Activated T-cell treated with anti-CD3 and anti-CD28 coated beads, Interleukin-2, amount 50 U/mL, for 4 hours (primary cell): ENCODE results near the gene NOP14. TPM values are rescaled to one million over a fixed set of nuclear protein-coding genes. Genes with fewer than 3 reads are reported as not detected.
"Not testable (repeated sequence)": the region's sequence is repeated elsewhere in the genome, so short reads cannot be mapped to it uniquely, and the experiment has no call there.

Experiments
- ATAC-seq, 2 donors: fragments of 200-7000 bp; cut with Tn5 transposase; one replicate each; pipeline ENCODE4 v1.10.0; 2021
- DNase-seq: peaks from one replicate; pipeline ENCODE4 v3.0.0-alpha.2; 2020
- H3K27me3 Mint-ChIP-seq: one replicate; pipeline ENCODE4 v1.8.0; 2021; ENCODE audit warnings: low read depth, mixed read lengths
- H3K36me3 Mint-ChIP-seq: one replicate; pipeline ENCODE4 v1.8.0; 2022; ENCODE audit warnings: mixed read lengths; ENCODE audit not compliant: insufficient read depth
- H3K4me1 Mint-ChIP-seq: one replicate; pipeline ENCODE4 v1.8.0; 2021; ENCODE audit warnings: low read depth, mixed read lengths
- H3K4me3 Mint-ChIP-seq: one replicate; pipeline ENCODE4 v1.8.0; 2021; ENCODE audit warnings: mild to moderate bottlenecking, moderate library complexity, mixed read lengths
- H3K9me3 Mint-ChIP-seq: one replicate; pipeline ENCODE4 v1.8.0; 2021; ENCODE audit warnings: mixed read lengths
- total RNA-seq, 3 donors: library from RNA; stranded (reverse); gene quantifications; one replicate each; pipeline ENCODE4 v1.2.1, GENCODE V29; 2021

The NOP14 gene
- total RNA-seq, 3 donors from 2014 or later = 165 to 187 (median 179) TPM

DNA sequence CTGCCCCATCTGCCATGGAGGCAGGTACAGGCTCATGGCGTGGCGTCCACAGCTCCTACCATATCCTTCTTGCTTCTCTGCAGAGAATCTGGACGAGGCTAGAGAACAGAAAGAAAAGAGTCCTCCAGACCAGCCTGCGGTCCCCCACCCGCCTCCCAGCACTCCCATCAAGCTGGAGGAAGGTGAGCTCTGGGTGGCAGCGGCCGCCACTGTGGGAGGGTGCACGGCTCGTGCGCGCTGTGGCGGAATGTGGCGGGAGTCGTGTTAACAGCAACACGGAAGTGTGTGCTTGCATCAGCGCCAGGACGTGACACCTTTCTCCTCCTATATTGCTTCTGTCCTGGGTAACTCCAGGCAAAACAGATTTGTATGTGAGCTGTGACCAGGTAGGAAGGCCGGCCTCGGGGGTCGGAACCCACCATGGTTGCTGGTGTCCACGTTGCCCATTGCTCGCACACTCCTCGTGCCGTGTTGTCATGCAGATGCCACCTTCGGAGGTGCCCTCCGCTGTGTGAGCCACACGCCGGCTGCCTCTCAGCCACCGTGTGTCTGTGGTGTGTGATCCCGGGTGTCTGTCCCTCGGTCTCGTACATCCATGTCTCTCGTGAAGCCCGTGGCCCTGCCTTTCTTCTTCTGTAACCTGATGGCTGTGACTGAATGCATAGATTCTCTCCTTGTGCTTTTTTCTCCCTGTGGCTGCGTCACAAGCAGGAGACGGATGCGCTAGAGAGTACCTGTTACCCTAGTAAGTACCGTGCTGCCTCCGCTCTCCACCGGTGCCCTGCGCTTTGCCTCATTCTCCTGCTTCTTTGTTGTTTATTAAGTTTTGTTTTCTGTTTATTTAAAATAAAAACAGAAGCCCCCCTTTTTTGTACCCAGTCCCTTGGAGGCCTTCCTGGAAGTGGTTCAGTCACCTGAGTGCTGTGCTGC lies 37.0 kb downstream of the NOP14 start:
- peaks cover 26% of the 10 kb centered on the region for H3K4me1 Mint-ChIP-seq
- H3K36me3 Mint-ChIP-seq = peaks cover 28% of the 10 kb centered on the region
- no peaks in the 10 kb centered on the region for H3K27me3 Mint-ChIP-seq
- ATAC-seq (no peak), DNase-seq (peak; percentile 3)
- no peaks in the 10 kb centered on the region for H3K9me3 Mint-ChIP-seq
- H3K4me3 Mint-ChIP-seq = no peak overlapping the region

GRCh38 chr4:2925496-2925895 lies 37.7 kb downstream of the NOP14 start:
- Mint-ChIP-seq H3K27me3 (no peaks in the 10 kb centered on the region), H3K9me3 (no peaks in the 10 kb centered on the region), H3K4me3 (no peak overlapping the region), H3K4me1 (peaks cover 31% of the 10 kb centered on the region), H3K36me3 (peaks cover 30% of the 10 kb centered on the region)
- ATAC-seq = no peak
- no peak for DNase-seq

DNA sequence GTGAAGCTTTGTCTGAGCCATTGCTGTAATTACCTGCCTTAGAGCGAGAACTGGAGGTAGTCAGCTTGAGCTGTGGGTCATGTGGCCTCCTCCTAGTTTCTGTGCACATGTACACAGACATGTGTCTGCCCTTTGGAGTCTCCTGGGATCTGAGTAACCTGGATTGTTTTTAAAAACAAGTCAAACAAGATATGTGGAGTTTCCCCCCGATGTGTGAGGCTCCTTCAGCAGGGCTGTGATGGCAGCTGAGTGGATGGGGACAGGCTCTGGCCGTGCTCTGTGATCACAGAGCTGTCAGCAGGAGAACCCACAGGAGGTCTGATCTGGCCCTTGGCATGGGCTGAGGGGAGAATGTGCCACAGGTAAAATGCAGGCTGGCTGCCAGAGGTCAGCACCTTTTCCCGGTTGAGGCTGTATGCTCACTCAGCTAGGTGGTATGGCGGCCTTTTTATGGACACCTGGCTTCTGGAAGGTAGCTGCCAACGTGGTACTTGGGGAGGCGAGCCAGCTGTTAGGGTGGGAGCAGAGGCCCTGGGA lies 38.4 kb downstream of the NOP14 start:
- DNase-seq (no peak), ATAC-seq (no peak)
- H3K36me3 Mint-ChIP-seq = peaks cover 35% of the 10 kb centered on the region
- no peaks in the 10 kb centered on the region for H3K9me3 Mint-ChIP-seq
- H3K4me1 Mint-ChIP-seq = peaks cover 38% of the 10 kb centered on the region
- no peaks in the 10 kb centered on the region for H3K27me3 Mint-ChIP-seq
- no peak overlapping the region for H3K4me3 Mint-ChIP-seq

- no peak for ATAC-seq
- DNase-seq = no peak
- Mint-ChIP-seq H3K9me3 (no peaks in the 10 kb centered on the region), H3K4me3 (no peak overlapping the region), H3K27me3 (no peaks in the 10 kb centered on the region), H3K4me1 (peaks cover 43% of the 10 kb centered on the region), H3K36me3 (peaks cover 41% of the 10 kb centered on the region)
Measured at GRCh38 chr4:2924286-2924685, 38.9 kb downstream of the NOP14 start.

- Mint-ChIP-seq H3K9me3 (no peaks in the 10 kb centered on the region), H3K4me1 (peaks cover 44% of the 10 kb centered on the region), H3K36me3 (peaks cover 38% of the 10 kb centered on the region), H3K27me3 (no peaks in the 10 kb centered on the region), H3K4me3 (no peak overlapping the region)
- ATAC-seq (no peak), DNase-seq (no peak)
Measured at GRCh38 chr4:2923668-2924173, 39.5 kb downstream of the NOP14 start.

DNA sequence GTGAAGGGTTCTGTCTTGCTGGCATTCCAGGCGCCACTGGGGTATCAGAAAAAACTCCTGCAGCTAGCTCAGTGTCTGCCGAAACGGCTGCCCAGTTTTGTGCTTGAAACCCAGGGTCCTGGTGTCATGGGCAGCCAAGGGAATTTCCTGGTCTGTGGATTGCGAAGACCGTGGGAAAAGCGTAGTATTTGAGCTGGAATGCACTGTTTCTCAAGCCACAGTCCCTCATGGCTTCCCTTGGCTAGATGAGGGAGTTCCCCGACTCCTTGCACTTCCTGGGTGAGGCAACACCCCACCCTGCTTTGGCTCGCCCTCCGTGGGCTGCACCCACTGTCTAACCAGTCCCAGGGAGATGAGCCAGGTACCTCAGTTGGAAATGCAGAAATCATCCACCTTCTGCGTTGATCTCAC lies 40.1 kb downstream of the NOP14 start:
- Mint-ChIP-seq H3K36me3 (peaks cover 42% of the 10 kb centered on the region), H3K4me3 (no peak overlapping the region), H3K9me3 (no peaks in the 10 kb centered on the region), H3K4me1 (peaks cover 50% of the 10 kb centered on the region), H3K27me3 (no peaks in the 10 kb centered on the region)
- ATAC-seq (peak in 1 of 2 donors; percentile 25), DNase-seq (no peak)

- not testable (repeated sequence) for H3K9me3 Mint-ChIP-seq, DNase-seq, H3K4me3 Mint-ChIP-seq, ATAC-seq, H3K27me3 Mint-ChIP-seq
- H3K4me1 Mint-ChIP-seq = peaks cover 56% of the 10 kb centered on the region
- peaks cover 42% of the 10 kb centered on the region for H3K36me3 Mint-ChIP-seq
Measured at GRCh38 chr4:2922453-2923101, 40.6 kb downstream of the NOP14 start.

GRCh38 chr4:2918714-2919113 lies 44.5 kb downstream of the NOP14 start:
- not testable (repeated sequence) for H3K9me3 Mint-ChIP-seq, H3K4me3 Mint-ChIP-seq, DNase-seq, ATAC-seq, H3K27me3 Mint-ChIP-seq
- H3K36me3 Mint-ChIP-seq = peaks cover 54% of the 10 kb centered on the region
- peaks cover 58% of the 10 kb centered on the region for H3K4me1 Mint-ChIP-seq

DNA sequence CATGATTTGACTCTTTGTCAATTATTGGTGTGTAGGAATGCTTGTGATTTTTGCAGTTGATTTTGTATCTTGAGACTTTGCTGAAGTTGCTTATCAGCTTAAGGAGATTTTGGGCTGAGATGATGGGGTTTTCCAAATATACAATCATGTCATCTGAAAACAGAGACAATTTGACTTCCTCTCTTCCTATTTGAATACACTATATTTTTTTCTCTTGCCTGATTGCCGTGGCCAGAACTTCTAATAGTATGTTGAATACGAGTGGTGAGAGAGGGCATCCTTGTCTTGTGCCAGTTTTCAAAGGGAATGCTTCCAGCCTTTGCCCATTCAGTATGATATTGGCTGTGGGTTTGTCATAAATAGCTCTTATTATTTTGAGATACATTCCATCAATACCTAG lies 44.9 kb downstream of the NOP14 start:
- not testable (repeated sequence) for H3K9me3 Mint-ChIP-seq, ATAC-seq, DNase-seq, H3K27me3 Mint-ChIP-seq, H3K4me3 Mint-ChIP-seq
- Mint-ChIP-seq H3K4me1 (peaks cover 54% of the 10 kb centered on the region), H3K36me3 (peaks cover 54% of the 10 kb centered on the region)

GRCh38 chr4:2916696-2917095 lies 46.5 kb downstream of the NOP14 start:
- not testable (repeated sequence) for DNase-seq, H3K27me3 Mint-ChIP-seq, ATAC-seq, H3K9me3 Mint-ChIP-seq, H3K4me3 Mint-ChIP-seq
- Mint-ChIP-seq H3K36me3 (peaks cover 48% of the 10 kb centered on the region), H3K4me1 (peaks cover 39% of the 10 kb centered on the region)

DNA sequence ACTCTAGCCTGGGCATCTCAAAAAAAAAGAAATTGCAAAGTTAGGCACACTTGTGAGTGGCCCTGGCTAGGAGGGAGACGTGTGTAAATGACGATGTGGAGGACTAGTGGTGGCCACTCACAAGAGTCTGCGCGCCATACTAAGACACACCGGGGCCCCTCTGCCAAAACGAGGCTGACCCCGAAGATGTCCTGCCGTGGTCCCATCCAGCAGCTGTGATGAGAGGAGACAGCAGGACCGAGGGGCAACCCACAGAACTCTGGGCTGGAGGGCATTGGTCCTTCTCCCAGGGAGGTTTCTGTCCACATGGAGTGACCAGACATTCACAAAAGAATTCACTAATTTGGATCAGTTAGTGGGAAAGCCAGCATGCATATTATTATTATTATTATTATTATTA lies 47.4 kb downstream of the NOP14 start:
- Mint-ChIP-seq H3K27me3 (no peaks in the 10 kb centered on the region), H3K4me3 (no peak overlapping the region), H3K4me1 (peaks cover 32% of the 10 kb centered on the region), H3K36me3 (peaks cover 48% of the 10 kb centered on the region), H3K9me3 (no peaks in the 10 kb centered on the region)
- no peak for ATAC-seq
- DNase-seq = no peak

GRCh38 chr4:2914256-2915126 lies 48.7 kb downstream of the NOP14 start:
- H3K4me3 Mint-ChIP-seq = no peak overlapping the region
- H3K9me3 Mint-ChIP-seq = no peaks in the 10 kb centered on the region
- H3K36me3 Mint-ChIP-seq = peaks cover 42% of the 10 kb centered on the region
- H3K4me1 Mint-ChIP-seq = peaks cover 19% of the 10 kb centered on the region
- H3K27me3 Mint-ChIP-seq = no peaks in the 10 kb centered on the region
- DNase-seq = no peak
- ATAC-seq = peak in 1 of 2 donors; percentile 30

GRCh38 chr4:2913168-2913567 lies 50.0 kb downstream of the NOP14 start:
- ATAC-seq (no peak), DNase-seq (no peak)
- Mint-ChIP-seq H3K4me1 (peaks cover 10% of the 10 kb centered on the region), H3K9me3 (no peaks in the 10 kb centered on the region), H3K36me3 (peaks cover 42% of the 10 kb centered on the region), H3K27me3 (no peaks in the 10 kb centered on the region), H3K4me3 (no peak overlapping the region)

DNA sequence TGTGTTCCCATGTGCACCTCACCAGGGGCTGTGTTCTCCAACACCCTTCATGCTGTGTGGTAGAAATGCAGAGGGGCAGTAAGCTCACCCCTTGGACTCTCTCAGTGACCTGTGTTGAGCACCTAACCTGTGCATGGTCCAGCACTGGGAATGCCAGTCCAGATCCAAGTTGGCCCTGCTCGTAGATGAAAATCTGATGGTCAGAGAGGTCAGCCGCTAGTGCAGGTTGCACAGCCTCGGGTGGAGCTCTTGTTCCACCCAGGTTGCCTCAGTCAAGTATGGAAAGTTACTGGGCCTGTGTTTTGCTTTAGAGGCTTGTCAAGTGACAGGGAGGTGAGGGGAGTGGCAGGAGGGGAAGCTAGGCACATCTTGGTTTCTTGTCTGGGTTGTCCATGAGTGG lies 51.3 kb downstream of the NOP14 start:
- Mint-ChIP-seq H3K36me3 (peaks cover 39% of the 10 kb centered on the region), H3K9me3 (no peaks in the 10 kb centered on the region), H3K4me1 (peaks cover 9% of the 10 kb centered on the region), H3K27me3 (no peaks in the 10 kb centered on the region), H3K4me3 (no peak overlapping the region)
- ATAC-seq = no peak
- DNase-seq = no peak
